GM21526 (cell line): Measurements from ENCODE around the gene EI24.

Source experiments
- ATAC-seq: cut with Tn5 transposase; IDR thresholded peaks from one replicate; pipeline ENCODE4 v1.9.1; 2021; ENCODE audit warnings: moderate library complexity; ENCODE audit not compliant: unreplicated experiment, low FRiP score

The EI24 gene

GRCh38 chr11:125625630-125626287 is 56.5 kb downstream of the EI24 start:
- peak; percentile 85 for ATAC-seq

DNA sequence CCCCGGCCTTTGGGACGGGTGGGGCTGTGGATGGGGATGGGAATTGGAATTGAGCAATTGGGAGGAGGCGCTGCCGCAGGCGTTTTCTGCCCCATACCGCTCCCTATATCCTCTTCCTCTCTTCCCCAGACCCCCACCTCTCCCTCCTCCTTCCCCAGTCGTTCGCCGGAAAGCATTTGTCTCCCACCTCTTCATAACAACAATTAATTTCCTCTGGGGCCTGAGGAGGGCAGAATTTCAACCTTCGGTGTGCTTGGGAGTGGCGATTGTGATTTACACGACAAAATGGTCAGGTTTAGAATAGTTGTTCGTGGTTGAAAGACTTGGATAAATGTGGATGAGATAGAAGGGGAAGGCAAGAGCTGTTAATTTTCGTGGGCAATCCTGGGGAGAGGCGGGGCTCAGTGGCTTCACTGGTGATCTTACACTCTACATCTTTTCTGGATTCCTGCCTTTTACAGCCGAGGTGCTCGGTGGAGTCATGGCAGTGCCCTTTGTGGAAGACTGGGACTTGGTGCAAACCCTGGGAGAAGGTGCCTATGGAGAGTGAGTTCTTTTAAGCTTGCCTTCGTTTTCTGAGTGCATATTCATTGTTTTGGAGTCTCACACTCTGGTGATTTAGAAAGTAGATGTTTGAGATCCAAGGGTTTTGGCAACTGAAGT is 57.1 kb downstream of the EI24 start:
- peak; percentile 42 for ATAC-seq

DNA sequence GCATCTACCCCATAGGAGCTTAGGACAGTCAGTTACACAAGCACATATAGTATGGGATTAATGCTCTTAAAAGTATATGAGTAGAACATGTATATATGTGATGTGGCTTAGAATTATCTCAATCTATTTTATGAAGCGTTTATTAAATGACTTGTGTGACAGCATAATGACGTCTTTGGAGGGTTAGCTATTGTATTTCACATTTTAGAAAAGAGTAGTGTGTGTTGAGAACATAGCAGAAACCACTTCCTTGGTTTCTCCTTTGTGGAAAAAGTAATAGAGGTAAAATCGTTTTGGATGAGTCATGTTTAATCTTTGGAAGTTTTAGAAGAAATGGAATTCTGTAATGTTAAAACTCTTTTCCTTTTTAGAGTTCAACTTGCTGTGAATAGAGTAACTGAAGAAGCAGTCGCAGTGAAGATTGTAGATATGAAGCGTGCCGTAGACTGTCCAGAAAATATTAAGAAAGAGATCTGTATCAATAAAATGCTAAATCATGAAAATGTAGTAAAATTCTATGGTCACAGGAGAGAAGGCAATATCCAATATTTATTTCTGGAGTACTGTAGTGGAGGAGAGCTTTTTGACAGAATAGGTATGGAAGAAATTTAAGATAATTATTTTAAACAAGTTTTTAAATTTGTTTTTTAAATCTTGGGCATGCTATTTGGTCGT is 58.1 kb downstream of the EI24 start:
- no peak for ATAC-seq
